COLO829 (cell line): ENCODE measurements around the gene KRTAP27-1.

ENCODE experiments used
- DNase-seq: peaks from one replicate; pipeline ENCODE4 v3.0.0; 2012; ENCODE audit warnings: low spot score

KRTAP27-1 gene

GRCh38 chr21:30289215-30289614 is 48.3 kb downstream of the KRTAP27-1 start, which contains the start of gene KRTAP25-1:
TSS of gene KRTAP25-1 (minus strand) at chr21:30289514. CDS start at chr21:30289490, 24 bp downstream.
- no peak for DNase-seq
